WTC11 (cell line): Measurements from ENCODE around the gene MPZL3. TPM values are rescaled to one million over a fixed set of nuclear protein-coding genes. Genes with fewer than 3 reads are reported as not detected.

Experiments
- ATAC-seq: fragments of 200-7000 bp; cut with Tn5 transposase; 2 replicates; pipeline ENCODE4 v1.10.0; 2021; ENCODE audit warnings: mild to moderate bottlenecking, moderate library complexity
- CTCF ChIA-PET: fragments of 300-600 bp; sonication (Branson Sonifier 250); formaldehyde crosslinking; loops from one replicate; lab custom pipeline; 2021; ENCODE audit warnings: antibody characterized with exemption; lab: Charles Lee
- POLR2A ChIA-PET: fragments of 350-600 bp; sonication (Branson Sonifier 250); formaldehyde crosslinking; loops from one replicate; lab custom pipeline; 2021; ENCODE audit warnings: antibody characterized with exemption; lab: Charles Lee
- DNase-seq: peaks from one replicate; pipeline ENCODE4 v3.0.0; 2021; ENCODE audit warnings: low spot score
- H3K27ac Mint-ChIP-seq: 2 replicates; pipeline ENCODE4 v1.8.0; 2021; ENCODE audit warnings: mixed read lengths
- H3K27me3 Mint-ChIP-seq: 2 replicates; pipeline ENCODE4 v1.8.0; 2021; ENCODE audit warnings: low read depth, mild to moderate bottlenecking, moderate library complexity, mixed read lengths
- H3K36me3 Mint-ChIP-seq: 2 replicates; pipeline ENCODE4 v1.8.0; 2021; ENCODE audit warnings: mixed read lengths
- H3K4me1 Mint-ChIP-seq: 2 replicates; pipeline ENCODE4 v1.8.0; 2022; ENCODE audit warnings: mixed read lengths
- H3K4me3 Mint-ChIP-seq: 2 replicates; pipeline ENCODE4 v1.8.0; 2021; ENCODE audit warnings: mild to moderate bottlenecking, moderate library complexity, mixed read lengths
- H3K9me3 Mint-ChIP-seq: 2 replicates; pipeline ENCODE4 v1.8.0; 2021; ENCODE audit warnings: mixed read lengths
- GTF2I ChIP-seq: fragments of 250-450 bp; sonication (Bioruptor Pico); conservative IDR thresholded peaks from 2 replicates; pipeline ENCODE4 v1.4.0; 2021; ENCODE audit warnings: mild to moderate bottlenecking
- JAZF1 ChIP-seq: fragments of 250-450 bp; sonication (Bioruptor Pico); IDR thresholded peaks from 2 replicates; pipeline ENCODE4 v1.9.0; 2021; ENCODE audit warnings: moderate library complexity, mild to moderate bottlenecking, inconsistent platforms
- KAT7 ChIP-seq: sonication (generic); formaldehyde crosslinking; IDR thresholded peaks from 2 replicates; pipeline ENCODE4 v1.8.1; 2023; ENCODE audit warnings: missing genetic modification reagents, mild to moderate bottlenecking, borderline replicate concordance
- RELA ChIP-seq: sonication (generic); formaldehyde crosslinking; IDR thresholded peaks from 2 replicates; pipeline ENCODE4 v1.8.1; 2022; ENCODE audit warnings: missing genetic modification reagents, mild to moderate bottlenecking, borderline replicate concordance
- SOX15 ChIP-seq: fragments of 250-450 bp; sonication (Bioruptor Pico); IDR thresholded peaks from 2 replicates; pipeline ENCODE4 v1.9.0; 2021; ENCODE audit warnings: mild to moderate bottlenecking
- TP53 ChIP-seq: sonication (generic); formaldehyde crosslinking; IDR thresholded peaks from 2 replicates; pipeline ENCODE4 v1.8.1; 2023; ENCODE audit warnings: mild to moderate bottlenecking, missing genetic modification reagents
- ZBTB21 ChIP-seq: sonication (generic); formaldehyde crosslinking; IDR thresholded peaks from 2 replicates; pipeline ENCODE4 v1.8.1; 2023; ENCODE audit warnings: mild to moderate bottlenecking, missing genetic modification reagents, borderline replicate concordance
- ZNF121 ChIP-seq: sonication (generic); formaldehyde crosslinking; IDR thresholded peaks from 2 replicates; pipeline ENCODE4 v1.8.0; 2023; ENCODE audit warnings: missing genetic modification reagents
- ZNF138 ChIP-seq: sonication (generic); formaldehyde crosslinking; conservative IDR thresholded peaks from 2 replicates; pipeline ENCODE4 v1.8.1; 2022; ENCODE audit warnings: mild to moderate bottlenecking, moderate library complexity, missing genetic modification reagents
- ZNF396 ChIP-seq: fragments of 250-450 bp; sonication (Bioruptor Pico); IDR thresholded peaks from 2 replicates; pipeline ENCODE4 v1.8.0; 2021; ENCODE audit warnings: mild to moderate bottlenecking, moderate library complexity, borderline replicate concordance
- ZNF671 ChIP-seq: fragments of 250-450 bp; sonication (Bioruptor Pico); IDR thresholded peaks from 2 replicates; pipeline ENCODE4 v1.8.0; 2021; ENCODE audit warnings: mild to moderate bottlenecking
- total RNA-seq: library from RNA; stranded (reverse); gene quantifications from 3 replicates; pipeline ENCODE4 v1.2.3, GENCODE V29; 2021
- TF ChIP-seq, protein P1 (sequence below): sonication (generic); formaldehyde crosslinking; IDR thresholded peaks from 2 replicates; pipeline ENCODE4 v1.8.1; 2022; ENCODE audit warnings: low read depth, mild to moderate bottlenecking, moderate library complexity, missing genetic modification reagents, borderline replicate concordance
- TF ChIP-seq, protein P2 (sequence below): sonication (generic); formaldehyde crosslinking; IDR thresholded peaks from 2 replicates; pipeline ENCODE4 v1.8.1; 2023; ENCODE audit warnings: mild to moderate bottlenecking, missing genetic modification reagents, borderline replicate concordance
- TF ChIP-seq, protein P3 (sequence below): sonication (generic); formaldehyde crosslinking; IDR thresholded peaks from 2 replicates; pipeline ENCODE4 v1.8.1; 2023; ENCODE audit warnings: mild to moderate bottlenecking, moderate library complexity, missing genetic modification reagents
- TF ChIP-seq, protein P4 (sequence below): fragments of 250-450 bp; sonication (Bioruptor Pico); IDR thresholded peaks from 2 replicates; pipeline ENCODE4 v1.9.0; 2021; ENCODE audit warnings: mild to moderate bottlenecking, borderline replicate concordance
- TF ChIP-seq, protein P5 (sequence below): sonication (generic); formaldehyde crosslinking; IDR thresholded peaks from 2 replicates; pipeline ENCODE4 v1.8.1; 2022; ENCODE audit warnings: low read depth, missing genetic modification reagents, borderline replicate concordance

The MPZL3 gene
- total RNA-seq, 1 experiment from 2014 or later, result 2.1 TPM

DNA sequence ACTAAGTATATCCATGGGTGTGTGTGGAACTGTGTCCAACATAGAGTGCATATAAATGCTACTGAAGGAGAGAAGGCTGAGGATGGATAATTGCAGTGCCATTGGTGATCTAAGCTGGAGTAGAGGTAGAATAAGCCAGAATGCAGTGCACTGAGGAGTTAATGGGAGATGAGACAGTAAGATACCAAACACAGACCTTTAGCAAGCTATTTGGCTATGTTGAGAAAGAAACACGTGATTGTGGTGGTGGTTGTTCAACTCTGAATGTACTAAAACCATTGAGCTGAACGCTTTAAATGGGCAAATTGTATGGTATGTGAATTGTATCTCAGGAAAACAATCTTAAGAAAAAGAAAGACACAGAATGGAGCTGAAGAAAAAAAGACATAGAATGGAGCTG lies 50.2 kb downstream of the MPZL3 start (continued):
- TF ChIP-seq, protein P1, sequence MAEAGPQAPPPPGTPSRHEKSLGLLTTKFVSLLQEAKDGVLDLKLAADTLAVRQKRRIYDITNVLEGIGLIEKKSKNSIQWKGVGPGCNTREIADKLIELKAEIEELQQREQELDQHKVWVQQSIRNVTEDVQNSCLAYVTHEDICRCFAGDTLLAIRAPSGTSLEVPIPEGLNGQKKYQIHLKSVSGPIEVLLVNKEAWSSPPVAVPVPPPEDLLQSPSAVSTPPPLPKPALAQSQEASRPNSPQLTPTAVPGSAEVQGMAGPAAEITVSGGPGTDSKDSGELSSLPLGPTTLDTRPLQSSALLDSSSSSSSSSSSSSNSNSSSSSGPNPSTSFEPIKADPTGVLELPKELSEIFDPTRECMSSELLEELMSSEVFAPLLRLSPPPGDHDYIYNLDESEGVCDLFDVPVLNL (CRISPR knock-in tag), result no peak
- TF ChIP-seq ZNF121 (no peak), TP53 (CRISPR knock-in tag) (no peak), ZBTB21 (CRISPR knock-in tag) (no peak)

DNA sequence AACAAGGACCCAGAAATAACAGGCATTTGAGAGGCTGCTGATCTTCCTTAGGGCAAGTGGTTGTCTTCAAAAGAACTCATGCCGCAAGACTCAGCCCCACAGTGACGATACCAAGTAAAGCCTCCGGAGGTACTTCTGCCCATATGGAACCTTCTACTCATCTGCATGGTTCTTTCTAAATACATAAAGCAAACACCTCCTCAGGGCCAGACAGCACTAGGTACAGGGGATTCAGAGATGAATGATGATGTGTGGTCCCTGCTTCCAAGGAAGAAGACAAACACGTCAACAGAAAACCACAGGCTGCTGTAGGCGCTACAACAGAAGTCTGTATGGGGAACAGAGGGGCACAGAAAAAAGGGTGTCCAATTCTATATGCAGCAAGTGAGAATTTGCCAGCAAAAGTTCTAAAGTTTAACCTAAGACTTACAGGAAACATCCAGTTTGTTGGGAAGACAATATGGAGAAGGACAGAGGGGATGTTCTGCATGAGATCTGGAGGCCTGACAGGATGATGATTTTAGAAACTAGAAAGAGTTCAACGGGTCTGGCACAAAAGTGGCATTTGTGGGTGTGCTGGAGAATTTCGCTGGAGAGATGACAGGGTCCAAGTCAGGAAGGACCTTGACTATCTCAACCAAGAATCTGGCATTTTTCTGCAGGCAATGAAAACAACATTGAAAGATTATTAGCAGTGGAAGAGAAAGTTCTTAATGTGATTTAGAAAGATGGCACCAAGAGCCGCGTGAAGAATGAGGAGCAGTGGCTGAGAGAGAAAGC lies 51.1 kb downstream of the MPZL3 start:
- Mint-ChIP-seq H3K27me3 (peaks cover 9% of the 10 kb centered on the region), H3K4me1 (peaks cover 23% of the 10 kb centered on the region), H3K27ac (no peak overlapping the region), H3K36me3 (no peaks in the 10 kb centered on the region), H3K4me3 (no peak overlapping the region), H3K9me3 (no peaks in the 10 kb centered on the region)
- TF ChIP-seq KAT7 (no peak), ZNF671 (no peak), JAZF1 (CRISPR knock-in tag) (no peak), GTF2I (CRISPR knock-in tag) (no peak), SOX15 (CRISPR knock-in tag) (no peak), ZNF396 (CRISPR knock-in tag) (no peak), RELA (CRISPR knock-in tag) (no peak), ZNF138 (CRISPR knock-in tag) (no peak)
- TF ChIP-seq, protein P2, sequence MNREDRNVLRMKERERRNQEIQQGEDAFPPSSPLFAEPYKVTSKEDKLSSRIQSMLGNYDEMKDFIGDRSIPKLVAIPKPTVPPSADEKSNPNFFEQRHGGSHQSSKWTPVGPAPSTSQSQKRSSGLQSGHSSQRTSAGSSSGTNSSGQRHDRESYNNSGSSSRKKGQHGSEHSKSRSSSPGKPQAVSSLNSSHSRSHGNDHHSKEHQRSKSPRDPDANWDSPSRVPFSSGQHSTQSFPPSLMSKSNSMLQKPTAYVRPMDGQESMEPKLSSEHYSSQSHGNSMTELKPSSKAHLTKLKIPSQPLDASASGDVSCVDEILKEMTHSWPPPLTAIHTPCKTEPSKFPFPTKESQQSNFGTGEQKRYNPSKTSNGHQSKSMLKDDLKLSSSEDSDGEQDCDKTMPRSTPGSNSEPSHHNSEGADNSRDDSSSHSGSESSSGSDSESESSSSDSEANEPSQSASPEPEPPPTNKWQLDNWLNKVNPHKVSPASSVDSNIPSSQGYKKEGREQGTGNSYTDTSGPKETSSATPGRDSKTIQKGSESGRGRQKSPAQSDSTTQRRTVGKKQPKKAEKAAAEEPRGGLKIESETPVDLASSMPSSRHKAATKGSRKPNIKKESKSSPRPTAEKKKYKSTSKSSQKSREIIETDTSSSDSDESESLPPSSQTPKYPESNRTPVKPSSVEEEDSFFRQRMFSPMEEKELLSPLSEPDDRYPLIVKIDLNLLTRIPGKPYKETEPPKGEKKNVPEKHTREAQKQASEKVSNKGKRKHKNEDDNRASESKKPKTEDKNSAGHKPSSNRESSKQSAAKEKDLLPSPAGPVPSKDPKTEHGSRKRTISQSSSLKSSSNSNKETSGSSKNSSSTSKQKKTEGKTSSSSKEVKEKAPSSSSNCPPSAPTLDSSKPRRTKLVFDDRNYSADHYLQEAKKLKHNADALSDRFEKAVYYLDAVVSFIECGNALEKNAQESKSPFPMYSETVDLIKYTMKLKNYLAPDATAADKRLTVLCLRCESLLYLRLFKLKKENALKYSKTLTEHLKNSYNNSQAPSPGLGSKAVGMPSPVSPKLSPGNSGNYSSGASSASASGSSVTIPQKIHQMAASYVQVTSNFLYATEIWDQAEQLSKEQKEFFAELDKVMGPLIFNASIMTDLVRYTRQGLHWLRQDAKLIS (CRISPR knock-in tag), result no peak
- TF ChIP-seq, protein P3, sequence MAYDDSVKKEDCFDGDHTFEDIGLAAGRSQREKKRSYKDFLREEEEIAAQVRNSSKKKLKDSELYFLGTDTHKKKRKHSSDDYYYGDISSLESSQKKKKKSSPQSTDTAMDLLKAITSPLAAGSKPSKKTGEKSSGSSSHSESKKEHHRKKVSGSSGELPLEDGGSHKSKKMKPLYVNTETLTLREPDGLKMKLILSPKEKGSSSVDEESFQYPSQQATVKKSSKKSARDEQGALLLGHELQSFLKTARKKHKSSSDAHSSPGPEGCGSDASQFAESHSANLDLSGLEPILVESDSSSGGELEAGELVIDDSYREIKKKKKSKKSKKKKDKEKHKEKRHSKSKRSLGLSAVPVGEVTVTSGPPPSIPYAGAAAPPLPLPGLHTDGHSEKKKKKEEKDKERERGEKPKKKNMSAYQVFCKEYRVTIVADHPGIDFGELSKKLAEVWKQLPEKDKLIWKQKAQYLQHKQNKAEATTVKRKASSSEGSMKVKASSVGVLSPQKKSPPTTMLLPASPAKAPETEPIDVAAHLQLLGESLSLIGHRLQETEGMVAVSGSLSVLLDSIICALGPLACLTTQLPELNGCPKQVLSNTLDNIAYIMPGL (CRISPR knock-in tag), result no peak
- TF ChIP-seq, protein P4, sequence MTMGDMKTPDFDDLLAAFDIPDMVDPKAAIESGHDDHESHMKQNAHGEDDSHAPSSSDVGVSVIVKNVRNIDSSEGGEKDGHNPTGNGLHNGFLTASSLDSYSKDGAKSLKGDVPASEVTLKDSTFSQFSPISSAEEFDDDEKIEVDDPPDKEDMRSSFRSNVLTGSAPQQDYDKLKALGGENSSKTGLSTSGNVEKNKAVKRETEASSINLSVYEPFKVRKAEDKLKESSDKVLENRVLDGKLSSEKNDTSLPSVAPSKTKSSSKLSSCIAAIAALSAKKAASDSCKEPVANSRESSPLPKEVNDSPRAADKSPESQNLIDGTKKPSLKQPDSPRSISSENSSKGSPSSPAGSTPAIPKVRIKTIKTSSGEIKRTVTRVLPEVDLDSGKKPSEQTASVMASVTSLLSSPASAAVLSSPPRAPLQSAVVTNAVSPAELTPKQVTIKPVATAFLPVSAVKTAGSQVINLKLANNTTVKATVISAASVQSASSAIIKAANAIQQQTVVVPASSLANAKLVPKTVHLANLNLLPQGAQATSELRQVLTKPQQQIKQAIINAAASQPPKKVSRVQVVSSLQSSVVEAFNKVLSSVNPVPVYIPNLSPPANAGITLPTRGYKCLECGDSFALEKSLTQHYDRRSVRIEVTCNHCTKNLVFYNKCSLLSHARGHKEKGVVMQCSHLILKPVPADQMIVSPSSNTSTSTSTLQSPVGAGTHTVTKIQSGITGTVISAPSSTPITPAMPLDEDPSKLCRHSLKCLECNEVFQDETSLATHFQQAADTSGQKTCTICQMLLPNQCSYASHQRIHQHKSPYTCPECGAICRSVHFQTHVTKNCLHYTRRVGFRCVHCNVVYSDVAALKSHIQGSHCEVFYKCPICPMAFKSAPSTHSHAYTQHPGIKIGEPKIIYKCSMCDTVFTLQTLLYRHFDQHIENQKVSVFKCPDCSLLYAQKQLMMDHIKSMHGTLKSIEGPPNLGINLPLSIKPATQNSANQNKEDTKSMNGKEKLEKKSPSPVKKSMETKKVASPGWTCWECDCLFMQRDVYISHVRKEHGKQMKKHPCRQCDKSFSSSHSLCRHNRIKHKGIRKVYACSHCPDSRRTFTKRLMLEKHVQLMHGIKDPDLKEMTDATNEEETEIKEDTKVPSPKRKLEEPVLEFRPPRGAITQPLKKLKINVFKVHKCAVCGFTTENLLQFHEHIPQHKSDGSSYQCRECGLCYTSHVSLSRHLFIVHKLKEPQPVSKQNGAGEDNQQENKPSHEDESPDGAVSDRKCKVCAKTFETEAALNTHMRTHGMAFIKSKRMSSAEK (CRISPR knock-in tag), result no peak
- TF ChIP-seq, protein P5, sequence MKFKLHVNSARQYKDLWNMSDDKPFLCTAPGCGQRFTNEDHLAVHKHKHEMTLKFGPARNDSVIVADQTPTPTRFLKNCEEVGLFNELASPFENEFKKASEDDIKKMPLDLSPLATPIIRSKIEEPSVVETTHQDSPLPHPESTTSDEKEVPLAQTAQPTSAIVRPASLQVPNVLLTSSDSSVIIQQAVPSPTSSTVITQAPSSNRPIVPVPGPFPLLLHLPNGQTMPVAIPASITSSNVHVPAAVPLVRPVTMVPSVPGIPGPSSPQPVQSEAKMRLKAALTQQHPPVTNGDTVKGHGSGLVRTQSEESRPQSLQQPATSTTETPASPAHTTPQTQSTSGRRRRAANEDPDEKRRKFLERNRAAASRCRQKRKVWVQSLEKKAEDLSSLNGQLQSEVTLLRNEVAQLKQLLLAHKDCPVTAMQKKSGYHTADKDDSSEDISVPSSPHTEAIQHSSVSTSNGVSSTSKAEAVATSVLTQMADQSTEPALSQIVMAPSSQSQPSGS (CRISPR knock-in tag), result no peak
- TF ChIP-seq, protein P1 (CRISPR knock-in tag), result no peak
- POLR2A ChIA-PET, result no interaction called here
- ATAC-seq, result no peak
- CTCF ChIA-PET, result no interaction called here
- DNase-seq, result no peak
